Stimulated activated CD8-positive, alpha-beta memory T cell treated with anti-CD3 and anti-CD28 coated beads, Interleukin-12 subunit alpha, Interleukin-12 subunit beta, amount 100 ng/mL, for 1 hour (primary cell): ENCODE measurements around the gene GRK6.

Source experiments
- DNase-seq: peaks from one replicate; pipeline ENCODE4 v3.0.0-alpha.2; 2020; ENCODE audit warnings: low read depth

GRK6 gene

GRCh38 chr5:177487975-177488374 lies 61.5 kb downstream of the GRK6 start:
- no peak for DNase-seq

- DNase-seq, result no peak
Observed at GRCh38 chr5:177489119-177489716, 62.7 kb downstream of the GRK6 start.

DNA sequence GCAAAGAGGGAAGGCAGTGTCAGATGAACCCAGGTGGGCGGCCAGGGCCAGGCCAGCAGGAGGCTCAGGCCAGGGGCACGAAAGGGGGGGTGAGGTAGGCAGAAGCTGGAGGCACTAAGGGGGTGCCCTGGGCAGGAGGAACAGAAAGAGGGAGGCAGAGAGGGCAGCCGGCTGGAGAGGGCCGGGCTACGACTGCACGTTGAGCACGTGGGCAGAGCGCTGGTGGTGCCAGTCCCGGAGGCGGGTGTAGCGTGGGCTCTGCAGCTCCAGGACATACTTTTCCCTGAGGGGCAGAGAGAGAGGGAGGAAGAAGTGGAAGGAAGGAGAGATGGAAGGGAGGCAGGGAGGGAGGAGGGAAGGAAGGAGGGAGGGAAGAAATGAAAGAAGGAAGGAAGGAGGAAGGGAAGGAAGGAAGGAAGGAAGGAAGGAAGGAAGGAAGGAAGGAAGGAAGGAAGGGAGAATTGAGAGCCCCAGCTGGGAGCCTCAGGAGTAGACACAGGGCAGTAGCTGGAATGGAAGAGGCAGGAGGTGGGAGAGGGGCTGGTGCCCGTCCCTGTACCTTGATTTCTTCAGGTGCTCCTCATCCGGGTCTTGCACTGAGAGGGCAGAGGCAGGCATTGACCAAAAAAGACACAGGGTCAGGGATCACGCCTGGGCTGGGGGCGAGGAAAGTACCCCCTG lies 64.0 kb downstream of the GRK6 start:
- no peak for DNase-seq

GRCh38 chr5:177490992-177491391 lies 64.5 kb downstream of the GRK6 start:
- no peak for DNase-seq

DNA sequence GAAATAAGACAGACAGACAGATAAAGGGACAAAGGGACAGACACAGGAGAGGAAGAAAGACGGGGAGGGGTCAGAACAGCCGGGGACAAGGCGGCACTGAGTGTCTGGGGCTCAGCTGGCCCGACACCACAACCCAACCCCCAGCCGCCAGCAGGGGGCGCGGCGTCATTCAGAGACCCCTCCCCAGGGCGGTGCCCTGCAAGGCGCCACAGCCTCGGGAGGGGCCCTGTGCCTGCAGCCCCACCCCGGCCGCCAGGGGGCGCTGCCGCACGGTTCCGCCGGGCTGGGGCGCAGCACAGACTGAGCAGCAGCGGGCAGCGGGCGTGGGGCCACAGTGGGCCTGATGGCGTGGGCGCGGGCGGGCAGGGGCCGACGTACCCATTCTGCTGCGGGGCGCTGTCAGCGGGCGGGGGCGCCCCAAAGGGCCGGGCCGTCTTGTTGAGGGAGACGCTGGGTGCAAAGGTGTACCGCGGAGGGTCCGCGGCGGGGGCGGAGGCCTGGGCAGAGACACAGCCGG lies 65.0 kb downstream of the GRK6 start:
- DNase-seq, result no peak

- DNase-seq, result no peak
Observed at GRCh38 chr5:177491983-177492746, 65.7 kb downstream of the GRK6 start.
